ENCODE results near the gene SNORC.
"Not testable (repeated sequence)": the region's sequence is repeated elsewhere in the genome, so short reads cannot be mapped to it uniquely, and the experiment has no call there.

SNORC gene

DNA sequence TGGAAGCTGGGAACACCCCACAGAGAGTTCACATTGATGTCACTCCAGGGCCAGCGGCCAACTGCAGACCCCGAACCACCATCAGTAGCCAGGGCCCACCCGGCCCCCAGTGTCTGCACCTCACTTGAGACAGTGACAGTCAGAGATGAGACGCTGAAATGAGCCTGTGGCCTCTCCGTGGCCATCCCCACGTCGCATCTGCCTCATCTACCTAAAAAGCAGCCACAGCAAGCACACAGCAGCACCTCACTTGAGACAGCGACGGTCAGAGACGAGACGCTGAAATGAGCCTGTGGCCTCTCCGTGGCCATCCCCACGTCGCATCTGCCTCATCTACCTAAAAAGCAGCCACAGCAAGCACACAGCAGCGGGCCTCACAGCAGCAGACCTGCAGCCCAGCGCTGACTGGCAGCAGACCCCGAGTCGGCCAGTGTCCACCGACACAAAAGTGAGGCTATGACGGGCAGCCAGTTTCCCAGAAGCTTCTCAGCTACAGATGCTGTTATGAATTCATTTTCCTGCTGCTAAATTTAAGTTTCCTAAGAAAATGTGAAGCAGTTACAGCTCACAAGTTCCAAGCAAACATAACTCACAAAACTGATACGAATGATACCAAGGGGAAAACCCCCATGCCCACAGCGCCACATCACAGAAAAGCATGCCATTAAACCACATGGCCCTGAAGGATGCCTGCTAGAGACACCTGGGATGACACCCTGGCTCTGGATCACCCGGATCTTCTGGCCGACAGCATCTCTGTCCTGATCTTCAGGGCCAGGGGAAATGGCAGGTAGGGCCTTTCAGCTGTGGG, 27.7 kb downstream of the SNORC start:
- no peak for DNase-seq

DNA sequence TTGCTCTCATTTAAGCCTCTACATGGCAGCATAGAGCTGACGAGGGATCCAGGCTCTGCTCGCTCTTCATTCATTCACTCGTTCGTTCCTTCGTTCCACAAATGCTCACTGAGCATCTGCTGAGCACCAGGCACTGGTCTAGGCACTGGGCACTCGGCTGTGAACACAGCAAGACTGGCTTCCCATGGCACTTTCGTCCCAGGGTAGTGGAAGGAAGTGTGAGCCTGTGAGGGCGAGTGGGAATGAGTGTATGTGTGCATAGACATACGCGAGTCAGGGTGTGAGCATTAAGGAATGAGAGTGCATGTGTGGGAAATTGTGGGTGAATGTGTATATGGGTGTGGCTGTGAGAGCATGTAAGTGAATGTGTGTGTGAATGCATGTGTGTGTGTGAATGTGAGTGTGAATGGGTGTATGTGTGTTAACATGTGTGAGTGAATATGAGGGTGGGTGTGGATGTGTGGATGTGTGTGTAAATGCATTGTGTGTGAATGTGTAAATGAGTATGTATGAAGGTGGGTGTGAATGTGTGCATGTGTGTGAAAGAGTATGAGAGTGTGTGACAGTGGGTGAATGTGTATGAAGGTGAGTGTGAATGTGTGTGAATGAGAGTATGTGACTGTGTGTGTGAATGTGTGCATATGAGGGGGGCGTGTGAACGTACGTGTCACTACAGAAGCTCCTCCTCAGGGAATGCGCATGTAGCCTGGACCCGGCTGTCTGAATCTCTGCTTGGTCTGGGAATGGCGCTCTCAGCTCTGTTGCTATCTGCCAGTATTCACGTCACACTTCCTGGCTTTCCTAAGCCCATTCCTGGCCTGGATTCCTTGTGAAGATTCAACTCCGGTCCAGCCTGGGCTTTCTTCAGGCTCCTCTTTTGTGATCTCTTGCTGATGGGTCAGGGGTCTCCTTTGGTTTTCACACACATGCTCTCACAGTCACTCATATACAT, 28.8 kb downstream of the SNORC start:
- DNase-seq = no peak

- peak; percentile 42 for DNase-seq
These were observed 31.0 kb downstream of the SNORC start for GRCh38 chr2:232900811-232901735.

- no peak for DNase-seq
These were observed 31.9 kb downstream of the SNORC start for GRCh38 chr2:232901736-232902578.

DNA sequence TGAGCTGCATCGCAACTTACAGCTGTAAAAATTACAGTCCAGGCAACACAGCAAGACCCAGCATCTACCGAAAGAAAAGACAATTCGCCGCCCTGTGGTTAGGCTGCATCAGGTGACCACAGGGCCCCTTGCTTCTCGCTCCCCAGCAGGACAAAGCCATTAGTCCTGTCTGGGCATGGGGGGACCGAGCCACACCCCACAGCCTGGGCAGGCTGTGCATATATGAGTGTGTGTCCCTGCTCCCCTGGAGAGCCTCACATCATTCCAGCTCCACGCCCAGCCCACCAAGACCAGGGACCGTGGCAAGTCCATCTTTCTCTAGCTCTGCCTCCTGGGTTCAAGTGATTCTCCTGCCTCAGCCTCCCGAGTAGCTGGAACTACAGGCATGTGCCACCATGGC, 33.9 kb downstream of the SNORC start:
- no peak for DNase-seq

GRCh38 chr2:232906867-232907717, 37.0 kb downstream of the SNORC start:
- peak; percentile 50 for DNase-seq

- DNase-seq = not testable (repeated sequence)
These were observed 37.6 kb downstream of the SNORC start for GRCh38 chr2:232907718-232908085.

GRCh38 chr2:232908695-232909094, 38.6 kb downstream of the SNORC start:
- no peak for DNase-seq

GRCh38 chr2:232910376-232910775, 40.3 kb downstream of the SNORC start:
- no peak for DNase-seq

GRCh38 chr2:232911712-232912277, 41.7 kb downstream of the SNORC start:
- no peak for DNase-seq

GRCh38 chr2:232913903-232914302, 43.8 kb downstream of the SNORC start:
- no peak for DNase-seq

- no peak for DNase-seq
These were observed 49.1 kb downstream of the SNORC start for GRCh38 chr2:232919141-232919540.

DNA sequence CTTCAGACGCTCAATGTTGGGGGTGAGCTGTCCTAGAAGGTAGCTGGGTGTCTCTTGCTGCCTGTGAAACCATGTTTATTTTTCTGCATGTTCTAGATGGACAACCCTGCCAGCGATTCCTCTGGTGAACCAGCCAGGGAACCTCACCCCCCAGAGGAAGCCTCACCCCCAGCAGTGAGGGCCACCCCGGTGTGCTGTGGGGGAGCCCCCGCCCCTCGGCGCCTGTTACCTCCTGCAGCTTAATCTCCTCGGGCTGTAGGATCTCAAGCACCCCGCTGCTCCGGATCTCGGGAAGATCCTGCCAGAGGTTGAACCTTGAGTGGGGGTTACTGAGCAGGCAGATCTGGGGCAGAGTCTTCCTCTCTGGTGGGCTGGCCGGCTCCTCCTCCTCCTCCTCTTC, 50.0 kb downstream of the SNORC start:
- DNase-seq = no peak

- no peak for DNase-seq
These were observed 50.7 kb downstream of the SNORC start for GRCh38 chr2:232920760-232921159.

DNA sequence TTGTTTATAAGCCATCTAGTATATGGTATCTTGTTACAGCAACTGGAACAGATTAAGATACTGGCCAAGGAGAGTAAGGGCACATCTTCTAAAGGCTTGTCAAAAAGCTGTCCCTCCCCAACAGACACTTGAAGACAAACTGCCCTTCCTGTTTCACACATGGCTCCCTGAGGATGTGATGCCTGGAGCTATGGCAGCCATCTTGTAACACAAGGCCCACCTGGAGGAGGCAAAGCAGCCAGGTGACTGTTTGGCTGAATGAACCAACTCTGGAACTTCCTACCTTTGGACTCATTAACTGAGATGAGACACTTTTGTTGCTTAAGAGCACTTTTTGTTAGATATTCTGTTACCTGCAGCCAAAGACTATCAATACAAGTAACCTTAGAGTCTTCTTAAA, 54.4 kb downstream of the SNORC start:
- DNase-seq = no peak

GRCh38 chr2:232925153-232925820, 55.2 kb downstream of the SNORC start:
- DNase-seq = peak; percentile 14

DNA sequence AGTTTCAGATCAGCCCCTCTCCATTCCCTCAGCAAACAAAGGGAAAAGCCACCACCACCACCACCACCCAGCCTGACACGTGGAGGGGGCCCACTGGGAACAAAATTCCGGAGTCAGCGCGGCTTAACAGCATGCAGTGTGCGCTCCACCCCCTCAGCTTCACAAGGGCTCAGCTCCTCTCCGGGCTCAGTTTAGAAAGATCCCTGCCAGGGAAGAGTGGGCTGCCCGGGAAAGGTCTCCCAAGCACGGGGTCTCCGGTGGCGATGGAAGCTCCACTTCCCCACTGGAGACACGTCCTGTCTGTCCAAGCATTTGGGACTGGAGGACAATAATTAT, 55.7 kb downstream of the SNORC start:
- peak; percentile 52 for DNase-seq

- DNase-seq = peak; percentile 52
These were observed 56.4 kb downstream of the SNORC start for GRCh38 chr2:232926431-232926939.

DNA sequence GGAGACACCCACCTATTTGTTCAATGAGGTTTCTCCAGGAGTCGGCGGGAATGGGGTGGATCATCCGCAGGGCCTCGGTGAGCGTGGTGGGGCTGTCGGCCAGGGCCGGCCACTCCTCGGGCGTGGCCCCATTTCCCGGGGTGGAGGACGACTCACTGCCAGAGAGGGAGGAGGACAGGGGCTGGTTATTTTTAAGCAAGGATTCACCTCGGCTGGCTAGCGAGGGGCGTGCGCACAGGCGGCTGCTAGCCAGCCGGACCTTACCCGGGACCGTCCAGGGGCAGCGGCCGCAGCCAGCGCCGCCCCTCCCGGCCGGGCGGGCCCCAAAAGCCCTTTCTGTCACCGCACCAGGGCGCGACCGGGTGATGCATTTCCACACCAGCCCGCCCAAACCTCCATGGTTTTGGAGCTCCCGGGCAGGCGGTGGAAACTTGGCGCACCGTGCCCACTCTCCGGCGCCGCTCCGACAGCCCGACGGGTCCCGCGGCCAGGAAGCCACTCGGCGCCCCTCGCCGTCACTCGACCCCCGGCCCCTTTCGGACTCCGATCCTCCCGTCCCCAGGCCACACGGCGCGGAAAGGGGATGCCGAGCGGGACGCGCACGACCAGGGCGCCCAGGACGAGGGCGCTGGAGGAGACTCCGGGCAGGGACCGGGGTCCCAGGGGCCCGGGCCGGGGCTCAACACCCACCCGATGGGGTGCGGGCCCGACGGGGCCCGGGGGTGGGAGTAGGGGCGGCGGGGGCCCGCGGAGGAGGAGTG, 57.1 kb downstream of the SNORC start:
- peak; percentile 39 for DNase-seq

Measured in eye (tissue), 1 donor.